ENCODE measurements around the gene LGI4.

DNA sequence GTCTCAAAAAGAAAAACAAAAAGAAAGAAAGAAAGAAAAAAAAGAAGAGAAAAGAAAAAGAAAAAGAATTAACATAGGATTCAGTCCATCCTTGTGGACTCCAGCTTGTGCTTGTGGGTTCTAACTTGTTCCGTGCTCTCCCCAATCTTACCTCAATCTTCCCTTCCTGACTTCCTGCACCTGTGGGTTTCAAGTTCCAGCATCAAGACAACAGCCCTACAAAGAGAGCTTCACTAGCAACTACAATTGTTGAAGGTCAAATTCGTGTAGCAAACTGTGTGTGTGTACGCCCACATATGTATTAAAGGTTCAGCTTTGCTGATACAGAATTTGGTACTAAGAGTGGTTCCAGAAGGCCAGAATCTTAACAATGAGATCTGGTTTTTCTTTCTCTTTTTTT, 45.0 kb upstream of the LGI4 start:
- TF ChIP-seq, protein P1, sequence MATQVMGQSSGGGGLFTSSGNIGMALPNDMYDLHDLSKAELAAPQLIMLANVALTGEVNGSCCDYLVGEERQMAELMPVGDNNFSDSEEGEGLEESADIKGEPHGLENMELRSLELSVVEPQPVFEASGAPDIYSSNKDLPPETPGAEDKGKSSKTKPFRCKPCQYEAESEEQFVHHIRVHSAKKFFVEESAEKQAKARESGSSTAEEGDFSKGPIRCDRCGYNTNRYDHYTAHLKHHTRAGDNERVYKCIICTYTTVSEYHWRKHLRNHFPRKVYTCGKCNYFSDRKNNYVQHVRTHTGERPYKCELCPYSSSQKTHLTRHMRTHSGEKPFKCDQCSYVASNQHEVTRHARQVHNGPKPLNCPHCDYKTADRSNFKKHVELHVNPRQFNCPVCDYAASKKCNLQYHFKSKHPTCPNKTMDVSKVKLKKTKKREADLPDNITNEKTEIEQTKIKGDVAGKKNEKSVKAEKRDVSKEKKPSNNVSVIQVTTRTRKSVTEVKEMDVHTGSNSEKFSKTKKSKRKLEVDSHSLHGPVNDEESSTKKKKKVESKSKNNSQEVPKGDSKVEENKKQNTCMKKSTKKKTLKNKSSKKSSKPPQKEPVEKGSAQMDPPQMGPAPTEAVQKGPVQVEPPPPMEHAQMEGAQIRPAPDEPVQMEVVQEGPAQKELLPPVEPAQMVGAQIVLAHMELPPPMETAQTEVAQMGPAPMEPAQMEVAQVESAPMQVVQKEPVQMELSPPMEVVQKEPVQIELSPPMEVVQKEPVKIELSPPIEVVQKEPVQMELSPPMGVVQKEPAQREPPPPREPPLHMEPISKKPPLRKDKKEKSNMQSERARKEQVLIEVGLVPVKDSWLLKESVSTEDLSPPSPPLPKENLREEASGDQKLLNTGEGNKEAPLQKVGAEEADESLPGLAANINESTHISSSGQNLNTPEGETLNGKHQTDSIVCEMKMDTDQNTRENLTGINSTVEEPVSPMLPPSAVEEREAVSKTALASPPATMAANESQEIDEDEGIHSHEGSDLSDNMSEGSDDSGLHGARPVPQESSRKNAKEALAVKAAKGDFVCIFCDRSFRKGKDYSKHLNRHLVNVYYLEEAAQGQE (IDR thresholded peaks at IDR 0.05), result no peak
- TF ChIP-seq, protein P2, sequence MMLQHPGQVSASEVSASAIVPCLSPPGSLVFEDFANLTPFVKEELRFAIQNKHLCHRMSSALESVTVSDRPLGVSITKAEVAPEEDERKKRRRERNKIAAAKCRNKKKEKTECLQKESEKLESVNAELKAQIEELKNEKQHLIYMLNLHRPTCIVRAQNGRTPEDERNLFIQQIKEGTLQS (IDR thresholded peaks at IDR 0.05), result no peak
- TF ChIP-seq, protein P3, sequence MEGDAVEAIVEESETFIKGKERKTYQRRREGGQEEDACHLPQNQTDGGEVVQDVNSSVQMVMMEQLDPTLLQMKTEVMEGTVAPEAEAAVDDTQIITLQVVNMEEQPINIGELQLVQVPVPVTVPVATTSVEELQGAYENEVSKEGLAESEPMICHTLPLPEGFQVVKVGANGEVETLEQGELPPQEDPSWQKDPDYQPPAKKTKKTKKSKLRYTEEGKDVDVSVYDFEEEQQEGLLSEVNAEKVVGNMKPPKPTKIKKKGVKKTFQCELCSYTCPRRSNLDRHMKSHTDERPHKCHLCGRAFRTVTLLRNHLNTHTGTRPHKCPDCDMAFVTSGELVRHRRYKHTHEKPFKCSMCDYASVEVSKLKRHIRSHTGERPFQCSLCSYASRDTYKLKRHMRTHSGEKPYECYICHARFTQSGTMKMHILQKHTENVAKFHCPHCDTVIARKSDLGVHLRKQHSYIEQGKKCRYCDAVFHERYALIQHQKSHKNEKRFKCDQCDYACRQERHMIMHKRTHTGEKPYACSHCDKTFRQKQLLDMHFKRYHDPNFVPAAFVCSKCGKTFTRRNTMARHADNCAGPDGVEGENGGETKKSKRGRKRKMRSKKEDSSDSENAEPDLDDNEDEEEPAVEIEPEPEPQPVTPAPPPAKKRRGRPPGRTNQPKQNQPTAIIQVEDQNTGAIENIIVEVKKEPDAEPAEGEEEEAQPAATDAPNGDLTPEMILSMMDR (IDR thresholded peaks at IDR 0.05; ENCODE audit: low read depth, low read length, missing input control), result no peak
- no peak for TF ChIP-seq RAD21 (IDR thresholded peaks at IDR 0.05)
- no peak for TF ChIP-seq EGR1 (IDR thresholded peaks at IDR 0.05; ENCODE audit: low read depth in 2 of 2)
- TF ChIP-seq TAF1 (conservative IDR thresholded peaks at IDR 0.05), result no peak
- no peak for TF ChIP-seq SP1 (IDR thresholded peaks at IDR 0.05)
- TF ChIP-seq, protein P4, sequence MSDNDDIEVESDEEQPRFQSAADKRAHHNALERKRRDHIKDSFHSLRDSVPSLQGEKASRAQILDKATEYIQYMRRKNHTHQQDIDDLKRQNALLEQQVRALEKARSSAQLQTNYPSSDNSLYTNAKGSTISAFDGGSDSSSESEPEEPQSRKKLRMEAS (IDR thresholded peaks at IDR 0.05), result no peak
- no peak for TF ChIP-seq YY1 (IDR thresholded peaks at IDR 0.05)
- no peak for TF ChIP-seq FOXA1 (IDR thresholded peaks at IDR 0.05)
- TF ChIP-seq, protein P5, sequence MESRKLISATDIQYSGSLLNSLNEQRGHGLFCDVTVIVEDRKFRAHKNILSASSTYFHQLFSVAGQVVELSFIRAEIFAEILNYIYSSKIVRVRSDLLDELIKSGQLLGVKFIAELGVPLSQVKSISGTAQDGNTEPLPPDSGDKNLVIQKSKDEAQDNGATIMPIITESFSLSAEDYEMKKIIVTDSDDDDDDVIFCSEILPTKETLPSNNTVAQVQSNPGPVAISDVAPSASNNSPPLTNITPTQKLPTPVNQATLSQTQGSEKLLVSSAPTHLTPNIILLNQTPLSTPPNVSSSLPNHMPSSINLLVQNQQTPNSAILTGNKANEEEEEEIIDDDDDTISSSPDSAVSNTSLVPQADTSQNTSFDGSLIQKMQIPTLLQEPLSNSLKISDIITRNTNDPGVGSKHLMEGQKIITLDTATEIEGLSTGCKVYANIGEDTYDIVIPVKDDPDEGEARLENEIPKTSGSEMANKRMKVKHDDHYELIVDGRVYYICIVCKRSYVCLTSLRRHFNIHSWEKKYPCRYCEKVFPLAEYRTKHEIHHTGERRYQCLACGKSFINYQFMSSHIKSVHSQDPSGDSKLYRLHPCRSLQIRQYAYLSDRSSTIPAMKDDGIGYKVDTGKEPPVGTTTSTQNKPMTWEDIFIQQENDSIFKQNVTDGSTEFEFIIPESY (IDR thresholded peaks at IDR 0.05), result no peak
- TF ChIP-seq JUND (IDR thresholded peaks at IDR 0.05), result no peak
- TF ChIP-seq RXRA (IDR thresholded peaks at IDR 0.05), result no peak
